Pancreas (tissue), 10 donors: ENCODE measurements around the gene GLT1D1. TPM values are rescaled to one million over a fixed set of nuclear protein-coding genes. Genes with fewer than 3 reads are reported as not detected.

Experiments used
- ATAC-seq, 4 donors: fragments of 200-7000 bp; cut with Tn5 transposase; one replicate each; pipeline versions ENCODE4 v1.8.0 to v1.9.1; 2020; ENCODE audit warnings: mild to moderate bottlenecking in 4 of 4, moderate library complexity in 4 of 4
- DNase-seq, 6 donors: peaks; one replicate each; pipeline ENCODE4 v3.0.0-alpha.2; 2020
- FAIRE-seq: peaks from 2 replicates; lab custom pipeline; 2012; peaks lifted over from hg19 to GRCh38; lab: Jason Lieb, UNC
- H3K27ac ChIP-seq, 4 donors: fragments of 200-600 bp; sonication (generic); 1 replicate in 3 of 4; 2 replicates in 1 of 4; pipeline versions ENCODE4 v1.5.0 to v1.8.0; 2020
- H3K27me3 ChIP-seq, 4 donors: fragments of 200-600 bp; one replicate each; pipeline ENCODE4 v1.8.0; 2021
- H3K36me3 ChIP-seq, 3 donors: fragments of 200-600 bp; sonication (generic) in 1 of 3; one replicate each; pipeline versions ENCODE4 v1.5.0 to v1.8.0; 2020 to 2021
- H3K4me1 ChIP-seq, 3 donors: fragments of 200-600 bp; one replicate each; pipeline ENCODE4 v1.8.0; 2021
- H3K4me3 ChIP-seq, 4 donors: fragments of 200-600 bp; sonication (generic) in 2 of 4; one replicate each; pipeline versions ENCODE4 v1.5.0 to v1.8.0; 2020 to 2021
- H3K9me3 ChIP-seq, 4 donors: fragments of 200-600 bp; one replicate each; pipeline ENCODE4 v1.8.0; 2021
- WGBS, 2 donors: extraction: QIAGEN DNeasy Blood & Tissue Kit; methylation state at CpG; one replicate each; pipeline ENCODE4 v1.1.7; 2013; 5-methylcytosine and 5-hydroxymethylcytosine counted together
- intact Hi-C, 3 donors: fragments of 100-400 bp; cut with DNase I; formaldehyde crosslinking; loops; one replicate each; pipeline versions ENCODE4 v1.11.1 to v1.14.2; 2022
- polyA plus RNA-seq, 2 donors: library from polyadenylated mRNA; stranded (reverse); fragments of 200-250 nt; gene quantifications; one replicate each; pipeline ENCODE4 v1.2.3, GENCODE V29; 2013
- total RNA-seq, 6 donors: library from RNA; stranded (reverse); fragmentation: NEBNext Ultra II Directional in 4 of 6; extraction: Animal tissue kit (Norgen Biotek cat#: 25700) in 4 of 6; gene quantifications; one replicate each; pipeline versions ENCODE4 v1.2.1 to v1.2.4, GENCODE V29; 2021 to 2023
- TF ChIP-seq, protein P1 (sequence below), 4 donors: fragments of 200-600 bp; sonication (generic) in 3 of 4; IDR thresholded peaks; one replicate each; pipeline versions ENCODE4 v1.5.0 to v1.8.0; 2021; ENCODE audit warnings: antibody characterized with exemption in 4 of 4
- donor health status: healthy with polysubstance abuse.
- donor health status: DM: no; HTN: no; CAD: no; lungs with moderate emphysema.
- donor health status: DM: no; HTN: no; CAD: no.
- donor health status: control.
- donor health status: control.
- donor health status: Bipolar disorder and iron deficiency.
- donor health status: DM: yes; HTN: yes; CAD: no.
- donor health status: DM: no; HTN: no; CAD: no.
- donor health status: DM: no; HTN: no; CAD: no.
- donor health status: DM: yes; HTN: yes; CAD: no.

Gene GLT1D1
- total and polyA plus RNA-seq, 8 donors, result 0.12 to 1.3 (median 0.28) TPM

GRCh38 chr12:128861226-128862016, 8.1 kb downstream of the GLT1D1 start:
- TF ChIP-seq, protein P1, sequence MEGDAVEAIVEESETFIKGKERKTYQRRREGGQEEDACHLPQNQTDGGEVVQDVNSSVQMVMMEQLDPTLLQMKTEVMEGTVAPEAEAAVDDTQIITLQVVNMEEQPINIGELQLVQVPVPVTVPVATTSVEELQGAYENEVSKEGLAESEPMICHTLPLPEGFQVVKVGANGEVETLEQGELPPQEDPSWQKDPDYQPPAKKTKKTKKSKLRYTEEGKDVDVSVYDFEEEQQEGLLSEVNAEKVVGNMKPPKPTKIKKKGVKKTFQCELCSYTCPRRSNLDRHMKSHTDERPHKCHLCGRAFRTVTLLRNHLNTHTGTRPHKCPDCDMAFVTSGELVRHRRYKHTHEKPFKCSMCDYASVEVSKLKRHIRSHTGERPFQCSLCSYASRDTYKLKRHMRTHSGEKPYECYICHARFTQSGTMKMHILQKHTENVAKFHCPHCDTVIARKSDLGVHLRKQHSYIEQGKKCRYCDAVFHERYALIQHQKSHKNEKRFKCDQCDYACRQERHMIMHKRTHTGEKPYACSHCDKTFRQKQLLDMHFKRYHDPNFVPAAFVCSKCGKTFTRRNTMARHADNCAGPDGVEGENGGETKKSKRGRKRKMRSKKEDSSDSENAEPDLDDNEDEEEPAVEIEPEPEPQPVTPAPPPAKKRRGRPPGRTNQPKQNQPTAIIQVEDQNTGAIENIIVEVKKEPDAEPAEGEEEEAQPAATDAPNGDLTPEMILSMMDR (IDR thresholded peaks at IDR 0.05), result no peak
- WGBS, 2 donors, result 42% methylated on average over 15 of the region's 15 CpGs
- FAIRE-seq, result no peak

DNA sequence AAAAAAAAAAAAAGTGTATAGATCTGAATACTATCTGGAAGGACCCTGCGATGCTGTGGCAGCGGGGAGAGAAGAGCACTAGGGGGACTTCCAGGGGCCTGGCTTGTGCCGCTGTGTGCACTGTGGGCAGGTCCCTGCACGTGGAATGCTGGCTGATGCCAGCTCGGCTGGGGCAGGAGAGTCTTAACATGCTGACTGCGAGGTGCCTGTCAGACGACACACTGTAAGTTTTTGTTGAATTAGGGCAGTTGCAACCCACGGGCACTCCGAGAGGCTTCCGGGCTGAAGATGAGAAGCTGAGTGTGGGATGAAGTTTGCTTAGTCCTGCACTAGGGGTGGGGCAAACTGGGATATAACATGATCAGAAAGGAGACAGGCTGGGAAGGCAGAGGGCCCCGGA, 10.7 kb downstream of the GLT1D1 start:
- Histone ChIP-seq H3K9me3 (no peaks in the 10 kb centered on the region), H3K27ac (no peak overlapping the region), H3K4me3 (no peak overlapping the region), H3K27me3 (no peaks in the 10 kb centered on the region), H3K4me1 (no peaks in the 10 kb centered on the region), H3K36me3 (no peaks in the 10 kb centered on the region)
- no peak for DNase-seq
- ATAC-seq, result no peak
- no peak for FAIRE-seq
- 70% methylated on average over 11 of the region's 11 CpGs for WGBS, 2 donors
- intact Hi-C loops, result no loop called here
- TF ChIP-seq, protein P1 (IDR thresholded peaks at IDR 0.05), result no peak

More at GRCh38 chr12:128861226-128862016, 8.1 kb downstream of the GLT1D1 start:
- DNase-seq (no peak), ATAC-seq (no peak)
- H3K27ac ChIP-seq, result no peak overlapping the region
- no peaks in the 10 kb centered on the region for H3K9me3 ChIP-seq
- H3K4me3 ChIP-seq, result no peak overlapping the region
- intact Hi-C loops, result no loop called here
- no peaks in the 10 kb centered on the region for H3K36me3 ChIP-seq
- H3K27me3 ChIP-seq, result no peaks in the 10 kb centered on the region
- no peaks in the 10 kb centered on the region for H3K4me1 ChIP-seq

GRCh38 chr12:128864516-128865186, 11.4 kb downstream of the GLT1D1 start:
- Histone ChIP-seq H3K27me3 (no peaks in the 10 kb centered on the region), H3K4me1 (no peaks in the 10 kb centered on the region), H3K36me3 (no peaks in the 10 kb centered on the region), H3K4me3 (no peak overlapping the region), H3K27ac (no peak overlapping the region), H3K9me3 (no peaks in the 10 kb centered on the region)
- TF ChIP-seq, protein P1 (IDR thresholded peaks at IDR 0.05), result no peak
- ATAC-seq (no peak), DNase-seq (no peak), FAIRE-seq (no peak)
- intact Hi-C loops, result no loop called here
- 76% methylated on average over 9 of the region's 9 CpGs for WGBS, 2 donors

DNA sequence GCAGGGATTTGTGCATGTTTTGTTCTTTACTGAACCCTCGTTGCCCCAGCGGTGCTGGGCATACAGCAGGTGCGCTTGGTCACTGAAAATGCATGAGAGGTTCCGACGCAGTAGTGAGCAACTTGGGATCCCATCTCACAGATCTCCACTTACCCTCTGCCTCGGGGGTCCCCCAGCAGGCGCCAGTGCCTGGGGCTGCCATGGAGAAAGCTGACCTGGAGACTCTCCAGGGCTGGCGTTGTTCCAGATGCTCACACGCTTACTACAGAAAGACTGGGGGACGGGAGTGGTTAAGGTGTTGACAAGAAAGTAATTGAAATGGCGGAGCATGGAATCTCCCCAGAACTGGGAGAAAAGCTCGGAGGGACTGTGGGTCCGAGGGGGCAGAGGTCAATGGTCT, 14.2 kb downstream of the GLT1D1 start:
- Histone ChIP-seq H3K9me3 (no peaks in the 10 kb centered on the region), H3K27ac (no peak overlapping the region), H3K27me3 (no peaks in the 10 kb centered on the region), H3K4me3 (no peak overlapping the region), H3K4me1 (no peaks in the 10 kb centered on the region), H3K36me3 (no peaks in the 10 kb centered on the region)
- FAIRE-seq (no peak), DNase-seq (no peak), ATAC-seq (no peak)
- TF ChIP-seq, protein P1 (IDR thresholded peaks at IDR 0.05), result no peak
- 73 to 83% methylated on average over 13 of the region's 13 CpGs for WGBS, 2 donors
- intact Hi-C loops, result no loop called here

- intact Hi-C loops, result no loop called here
- FAIRE-seq (no peak), ATAC-seq (no peak), DNase-seq (no peak)
- TF ChIP-seq, protein P1 (IDR thresholded peaks at IDR 0.05), result no peak
- Histone ChIP-seq H3K9me3 (peaks cover 0 to 7% (median 0%) of the 10 kb centered on the region in 4 donors), H3K36me3 (no peaks in the 10 kb centered on the region), H3K4me3 (no peak overlapping the region), H3K4me1 (no peaks in the 10 kb centered on the region), H3K27ac (no peak overlapping the region), H3K27me3 (no peaks in the 10 kb centered on the region)
- 41 to 52% methylated on average over 2 of the region's 2 CpGs for WGBS, 2 donors
These were observed 18.2 kb downstream of the GLT1D1 start for GRCh38 chr12:128871516-128871892.
